Stimulated activated CD8-positive, alpha-beta memory T cell treated with anti-CD3 and anti-CD28 coated beads, Interleukin-15, amount 100 ng/mL, for 4 hours (primary cell): ENCODE results near the gene MIGA1.
"Not testable (repeated sequence)": the region's sequence is repeated elsewhere in the genome, so short reads cannot be mapped to it uniquely, and the experiment has no call there.

Source experiments
- DNase-seq, 2 donors: peaks; one replicate each; pipeline ENCODE4 v3.0.0-alpha.2; 2020; ENCODE audit warnings: low read depth in 2 of 2

MIGA1 gene

DNA sequence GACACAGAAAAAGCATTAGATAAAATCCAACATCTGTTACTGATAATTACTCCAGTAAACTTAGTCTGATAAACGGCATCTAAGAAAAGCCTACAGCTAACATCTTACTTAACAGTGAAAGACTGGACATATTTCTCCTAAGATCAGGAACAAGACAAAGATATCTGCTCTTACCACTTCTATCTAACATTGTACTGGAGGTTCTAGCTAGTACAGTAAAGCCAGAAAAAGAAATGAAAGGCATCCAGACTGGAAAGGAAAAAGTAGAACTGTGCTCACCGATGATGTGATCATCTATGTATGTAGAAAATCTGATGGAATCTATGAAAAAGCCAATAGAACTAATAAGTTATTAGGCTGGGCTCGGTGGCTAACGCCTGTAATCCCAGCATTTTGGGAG, 130.7 kb downstream of the MIGA1 start:
- no peak for DNase-seq

DNA sequence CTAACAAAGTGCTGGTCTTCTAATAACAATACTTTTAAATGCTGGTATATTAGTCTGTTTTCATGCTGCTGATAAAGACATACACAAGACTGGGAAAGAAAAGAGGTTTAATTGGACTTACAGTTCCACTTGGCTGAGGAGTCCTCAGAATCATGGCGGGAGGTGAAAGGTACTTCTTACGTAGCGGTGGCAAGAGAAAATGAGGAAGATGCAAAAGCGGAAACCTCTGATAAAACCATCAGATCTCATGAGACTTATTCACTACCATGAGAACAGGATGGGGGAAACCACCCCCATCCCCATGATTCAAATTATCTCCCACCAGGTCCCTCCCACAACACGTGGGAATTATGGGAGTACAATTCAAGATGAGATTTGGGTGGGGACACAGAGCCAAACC, 139.5 kb downstream of the MIGA1 start:
- DNase-seq: not testable (repeated sequence)

DNA sequence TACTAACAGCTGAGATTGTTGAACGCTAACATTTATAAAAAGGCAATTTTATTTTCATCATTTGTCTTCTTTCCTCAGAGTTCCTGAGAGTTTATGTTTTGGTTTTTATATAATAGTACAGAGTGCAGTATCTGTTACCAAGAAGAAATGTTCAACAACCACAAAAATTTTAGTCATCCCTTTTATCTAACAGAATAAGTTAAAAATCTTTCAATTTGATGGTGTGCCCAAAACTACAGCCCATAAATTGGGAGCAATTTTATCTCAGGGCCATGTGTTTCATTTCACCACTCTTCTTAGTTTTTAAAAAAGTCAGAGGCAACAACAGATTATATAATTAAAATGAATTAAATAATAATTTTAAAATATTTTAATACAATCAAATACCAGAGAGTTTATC, 146.1 kb downstream of the MIGA1 start:
- DNase-seq: no peak

DNA sequence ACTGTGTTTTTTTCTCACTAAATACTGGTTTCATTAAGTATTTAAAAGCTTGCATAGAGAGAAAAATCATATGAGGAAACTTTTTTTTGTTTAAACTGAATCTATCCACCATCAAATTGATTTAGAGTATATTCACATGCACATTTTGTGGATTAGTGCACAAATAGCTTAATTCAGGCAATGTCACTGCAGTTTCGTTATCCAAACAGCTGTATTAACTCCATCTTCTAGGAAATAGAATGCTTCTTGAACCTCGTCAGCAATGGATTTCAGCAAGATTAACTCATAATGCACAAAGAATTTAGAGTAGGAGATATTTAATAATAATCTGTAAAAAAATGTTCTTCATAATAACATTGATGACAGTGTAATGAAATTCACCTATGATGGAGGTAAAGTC, 146.5 kb downstream of the MIGA1 start:
- no peak for DNase-seq

DNA sequence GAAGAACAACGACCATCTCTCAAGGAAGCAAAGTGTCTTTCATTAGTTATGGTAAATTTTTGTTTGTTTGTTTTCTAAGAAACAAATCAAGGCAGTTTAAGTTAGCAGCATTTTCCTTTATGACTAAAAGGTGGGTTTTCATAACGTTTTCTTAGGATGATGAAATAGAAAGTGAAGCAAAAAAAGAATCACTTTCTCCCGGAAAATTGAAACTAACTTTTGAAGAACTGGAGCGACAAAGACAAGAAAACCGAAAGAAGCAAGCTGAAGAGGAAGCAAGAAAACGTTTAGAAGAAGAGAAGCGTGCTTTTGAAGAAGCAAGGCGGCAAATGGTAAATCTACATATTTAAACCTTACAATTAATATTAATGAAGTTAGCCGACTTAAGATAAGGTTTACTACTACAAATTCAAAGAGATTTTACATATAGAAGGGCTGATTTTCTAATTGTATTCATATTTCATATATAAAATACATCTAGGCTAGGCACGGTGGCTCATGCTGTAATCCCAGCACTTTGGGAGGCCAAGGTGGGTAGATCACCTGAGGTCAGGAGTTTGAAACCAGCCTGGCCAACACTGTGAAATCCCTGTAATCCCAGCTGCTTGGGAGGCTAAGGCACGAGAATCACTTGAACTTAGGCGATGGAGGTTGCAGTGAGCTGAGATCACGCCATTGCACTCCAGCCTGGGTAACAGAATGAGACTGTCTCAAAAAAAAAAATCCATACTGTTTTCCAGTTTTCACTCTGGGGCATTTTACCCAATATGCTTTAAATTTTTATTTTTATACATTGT, 147.3 kb downstream of the MIGA1 start:
- DNase-seq: no peak

DNA sequence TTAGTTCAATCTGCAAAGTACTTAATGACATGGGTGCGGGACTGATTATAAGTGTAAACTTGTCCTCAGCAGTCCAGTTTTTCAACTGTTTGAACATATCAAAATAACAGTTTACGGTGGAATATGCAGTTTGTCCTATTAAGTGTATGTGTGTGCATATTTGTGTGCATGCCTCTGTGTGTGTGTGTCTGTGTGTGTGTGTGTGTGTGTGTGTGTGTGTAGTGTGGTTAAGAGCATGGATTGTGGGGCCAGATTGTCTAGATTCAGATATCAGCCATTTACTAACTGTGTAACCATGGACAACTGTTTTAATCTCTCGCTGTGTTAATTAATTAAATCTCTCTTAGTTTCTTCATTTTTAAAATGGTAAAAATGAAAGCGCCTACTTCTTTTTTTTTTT, 148.0 kb downstream of the MIGA1 start:
- no peak for DNase-seq
